Lung microvascular endothelial cell (primary cell): ENCODE data around the gene EMID1. TPM values are rescaled to one million over a fixed set of nuclear protein-coding genes. Genes with fewer than 3 reads are reported as not detected.

Experiments
- total RNA-seq: library from RNA; depleted of rRNA; stranded (reverse); fragments of >200 nt; gene quantifications from 2 replicates; pipeline ENCODE4 v1.2.1, GENCODE V29; 2014

EMID1 gene
- total RNA-seq, 1 donor from 2014 or later = 9.1 TPM

Other genes with a start within 250 kb of the EMID1 start
- not detected in 2 replicates for gene C22orf31, start 144.1 kb upstream of the EMID1 start, total RNA-seq
- gene KREMEN1, start 132.9 kb upstream of the EMID1 start, total RNA-seq = 0.20 and 0.22 TPM in 2 replicates
- gene RHBDD3, start 62.1 kb downstream of the EMID1 start, total RNA-seq = 13.1 and 14.1 TPM in 2 replicates
- 115 and 137 TPM in 2 replicates for gene EWSR1, start 62.4 kb downstream of the EMID1 start, total RNA-seq
- gene GAS2L1, start 100.8 kb downstream of the EMID1 start, total RNA-seq = 12.6 and 18.3 TPM in 2 replicates
- gene RASL10A, start 109.8 kb downstream of the EMID1 start, total RNA-seq = 0.99 and 1.5 TPM in 2 replicates
- gene AP1B1, start 182.7 kb downstream of the EMID1 start, total RNA-seq = 102 and 119 TPM in 2 replicates
- not detected in 2 replicates for gene RFPL1, start 232.7 kb downstream of the EMID1 start, total RNA-seq